Measurements from ENCODE around the gene NFAM1. TPM values are rescaled to one million over a fixed set of nuclear protein-coding genes. Genes with fewer than 3 reads are reported as not detected.

Gene NFAM1
- total and polyA plus RNA-seq, 2 experiments from 2014 or later = 0.53 to 1.0 TPM

DNA sequence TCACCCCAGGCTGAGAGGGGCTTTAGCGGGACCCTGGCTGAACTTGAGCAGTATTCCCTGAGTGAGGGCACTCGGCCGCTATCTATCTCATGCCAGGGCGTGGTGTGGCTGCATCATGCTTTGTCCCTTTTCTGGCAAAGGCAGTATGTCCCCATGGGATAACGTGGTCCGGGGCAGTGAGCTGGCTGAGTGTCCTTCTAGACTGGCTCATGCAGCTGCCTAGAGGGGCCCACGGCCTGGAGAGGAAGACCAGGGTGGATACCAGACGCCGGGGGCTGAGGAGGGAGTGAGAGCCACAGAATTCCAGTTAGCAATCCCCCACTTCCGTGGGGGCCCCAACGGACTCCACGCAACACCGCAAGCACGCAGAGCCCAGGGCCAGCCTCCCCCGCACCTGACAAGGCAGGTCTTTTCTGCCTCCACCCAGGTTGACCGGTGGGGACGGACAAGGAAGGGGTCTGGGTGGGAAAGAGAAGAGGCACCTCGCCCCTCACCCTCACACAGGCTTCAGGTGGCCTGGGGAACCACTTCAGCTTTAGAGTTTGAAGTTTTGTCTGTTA lies 15.5 kb downstream of the NFAM1 start:
- Histone ChIP-seq H3K27me3 (no peaks in the 10 kb centered on the region), H3K9me3 (ENCODE audit: low read depth) (no peaks in the 10 kb centered on the region), H3K4me1 (ENCODE audit: insufficient read depth) (peaks cover 18% of the 10 kb centered on the region), H3K36me3 (replicated peaks; ENCODE audit: insufficient read depth, low read depth) (no peaks in the 10 kb centered on the region), H3K4me2 (no peak overlapping the region), H4K20me1 (ENCODE audit: insufficient read depth, poor library complexity, severe bottlenecking) (no peaks in the 10 kb centered on the region), H3K4me3 (no peak overlapping the region), H2AFZ (no peak overlapping the region), H3K9me2 (replicated peaks; ENCODE audit: insufficient read depth) (no peaks in the 10 kb centered on the region), H3K27ac (no peak overlapping the region), H3K79me2 (no peaks in the 10 kb centered on the region)
- 94% methylated on average over 18 of the region's 18 CpGs for WGBS (ENCODE audit: low lambda C conversion rate, missing lambda C conversion rate)
- TF ChIP-seq EZH2phosphoT487 (IDR thresholded peaks at IDR 0.05; ENCODE audit: low read depth, severe bottlenecking, unreplicated experiment) (no peak), EZH2 (IDR thresholded peaks at IDR 0.05; ENCODE audit: borderline replicate concordance) (no peak)
- TF ChIP-seq, protein P1, sequence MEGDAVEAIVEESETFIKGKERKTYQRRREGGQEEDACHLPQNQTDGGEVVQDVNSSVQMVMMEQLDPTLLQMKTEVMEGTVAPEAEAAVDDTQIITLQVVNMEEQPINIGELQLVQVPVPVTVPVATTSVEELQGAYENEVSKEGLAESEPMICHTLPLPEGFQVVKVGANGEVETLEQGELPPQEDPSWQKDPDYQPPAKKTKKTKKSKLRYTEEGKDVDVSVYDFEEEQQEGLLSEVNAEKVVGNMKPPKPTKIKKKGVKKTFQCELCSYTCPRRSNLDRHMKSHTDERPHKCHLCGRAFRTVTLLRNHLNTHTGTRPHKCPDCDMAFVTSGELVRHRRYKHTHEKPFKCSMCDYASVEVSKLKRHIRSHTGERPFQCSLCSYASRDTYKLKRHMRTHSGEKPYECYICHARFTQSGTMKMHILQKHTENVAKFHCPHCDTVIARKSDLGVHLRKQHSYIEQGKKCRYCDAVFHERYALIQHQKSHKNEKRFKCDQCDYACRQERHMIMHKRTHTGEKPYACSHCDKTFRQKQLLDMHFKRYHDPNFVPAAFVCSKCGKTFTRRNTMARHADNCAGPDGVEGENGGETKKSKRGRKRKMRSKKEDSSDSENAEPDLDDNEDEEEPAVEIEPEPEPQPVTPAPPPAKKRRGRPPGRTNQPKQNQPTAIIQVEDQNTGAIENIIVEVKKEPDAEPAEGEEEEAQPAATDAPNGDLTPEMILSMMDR (IDR thresholded peaks at IDR 0.05; ENCODE audit: poor library complexity) = no peak
- no peak for DNase-seq (ENCODE audit: low spot score)

DNA sequence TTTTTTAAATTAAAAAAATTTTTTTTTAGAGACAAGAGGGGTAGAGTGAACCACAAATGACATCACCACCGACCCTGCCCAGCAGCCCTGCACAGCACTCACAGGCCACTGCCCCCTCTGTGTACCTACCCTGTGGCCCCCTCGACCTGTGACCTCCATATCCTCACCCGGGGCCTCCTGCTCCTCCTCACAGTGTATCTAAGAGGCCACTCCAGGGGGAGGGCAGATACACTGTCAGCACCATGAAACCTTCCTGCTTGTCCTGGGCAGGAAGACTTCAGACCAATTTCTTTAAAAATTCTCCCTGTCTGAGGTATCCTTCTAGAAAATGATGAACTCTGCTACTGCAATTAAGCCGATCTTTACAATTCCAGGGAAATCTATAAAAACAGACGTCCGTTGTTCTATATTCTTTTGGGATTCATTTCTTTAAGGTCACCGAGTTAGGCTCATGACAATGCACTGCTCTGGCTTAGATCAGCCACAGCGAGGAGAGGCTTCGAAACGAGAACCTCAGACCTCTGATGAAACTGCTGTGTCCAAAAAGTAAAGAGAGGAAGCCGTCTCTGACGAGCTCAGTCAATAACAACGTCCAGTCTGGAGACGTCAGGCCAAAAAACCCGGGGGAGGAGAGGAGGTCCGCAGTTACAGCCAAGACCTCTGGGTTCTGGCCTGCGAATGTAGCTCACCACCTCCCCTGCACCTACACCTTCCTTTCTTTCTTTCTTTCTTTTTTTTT lies 17.5 kb downstream of the NFAM1 start:
- no peak overlapping the region for H2AFZ ChIP-seq
- no peaks in the 10 kb centered on the region for H3K36me3 ChIP-seq (replicated peaks; ENCODE audit: insufficient read depth, low read depth)
- 59% methylated on average over 17 of the region's 17 CpGs for WGBS (ENCODE audit: low lambda C conversion rate, missing lambda C conversion rate)
- peak overlapping the region; percentile 11 for H3K4me2 ChIP-seq
- no peaks in the 10 kb centered on the region for H3K9me2 ChIP-seq (replicated peaks; ENCODE audit: insufficient read depth)
- no peaks in the 10 kb centered on the region for H4K20me1 ChIP-seq (ENCODE audit: insufficient read depth, poor library complexity, severe bottlenecking)
- no peaks in the 10 kb centered on the region for H3K9me3 ChIP-seq (ENCODE audit: low read depth)
- H3K27ac ChIP-seq = no peak overlapping the region
- H3K4me1 ChIP-seq (ENCODE audit: insufficient read depth) = peaks cover 18% of the 10 kb centered on the region
- no peak for DNase-seq (ENCODE audit: low spot score)
- TF ChIP-seq, protein P1 (IDR thresholded peaks at IDR 0.05; ENCODE audit: poor library complexity) = no peak
- no peak for TF ChIP-seq EZH2 (IDR thresholded peaks at IDR 0.05; ENCODE audit: borderline replicate concordance)
- TF ChIP-seq EZH2phosphoT487 (IDR thresholded peaks at IDR 0.05; ENCODE audit: low read depth, severe bottlenecking, unreplicated experiment) = no peak
- no peaks in the 10 kb centered on the region for H3K79me2 ChIP-seq
- no peaks in the 10 kb centered on the region for H3K27me3 ChIP-seq
- no peak overlapping the region for H3K4me3 ChIP-seq

DNA sequence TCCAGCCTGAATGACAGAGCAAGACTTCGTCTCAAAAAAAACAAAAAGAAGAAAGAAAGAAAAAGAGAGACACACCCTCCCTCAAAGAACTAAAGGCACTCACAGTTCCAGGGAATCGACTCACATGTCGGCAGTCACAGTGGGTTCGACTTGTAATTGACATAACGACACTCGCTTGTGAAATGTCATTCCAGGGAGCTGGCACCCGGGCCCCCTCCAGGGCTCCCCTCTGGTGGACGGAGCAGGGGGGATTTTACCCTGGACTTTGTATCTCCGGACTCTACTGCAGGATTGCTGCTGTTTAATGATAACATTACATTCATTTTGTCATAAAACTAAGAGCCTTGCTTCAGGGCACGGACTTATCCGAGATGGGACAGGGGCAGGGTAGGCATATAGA lies 18.2 kb downstream of the NFAM1 start:
- Histone ChIP-seq H4K20me1 (ENCODE audit: insufficient read depth, poor library complexity, severe bottlenecking) (no peaks in the 10 kb centered on the region), H3K4me2 (no peak overlapping the region), H3K27me3 (no peaks in the 10 kb centered on the region), H3K27ac (no peak overlapping the region), H2AFZ (no peak overlapping the region), H3K4me1 (ENCODE audit: insufficient read depth) (peaks cover 18% of the 10 kb centered on the region), H3K79me2 (no peaks in the 10 kb centered on the region), H3K4me3 (no peak overlapping the region), H3K9me2 (replicated peaks; ENCODE audit: insufficient read depth) (no peaks in the 10 kb centered on the region), H3K9me3 (ENCODE audit: low read depth) (no peaks in the 10 kb centered on the region), H3K36me3 (replicated peaks; ENCODE audit: insufficient read depth, low read depth) (no peaks in the 10 kb centered on the region)
- TF ChIP-seq EZH2phosphoT487 (IDR thresholded peaks at IDR 0.05; ENCODE audit: low read depth, severe bottlenecking, unreplicated experiment) (no peak), EZH2 (IDR thresholded peaks at IDR 0.05; ENCODE audit: borderline replicate concordance) (no peak)
- TF ChIP-seq, protein P1 (IDR thresholded peaks at IDR 0.05; ENCODE audit: poor library complexity) = no peak
- 81% methylated on average over 11 of the region's 11 CpGs for WGBS (ENCODE audit: low lambda C conversion rate, missing lambda C conversion rate)
- no peak for DNase-seq (ENCODE audit: low spot score)
